ENCODE results near the gene WDR64.

DNA sequence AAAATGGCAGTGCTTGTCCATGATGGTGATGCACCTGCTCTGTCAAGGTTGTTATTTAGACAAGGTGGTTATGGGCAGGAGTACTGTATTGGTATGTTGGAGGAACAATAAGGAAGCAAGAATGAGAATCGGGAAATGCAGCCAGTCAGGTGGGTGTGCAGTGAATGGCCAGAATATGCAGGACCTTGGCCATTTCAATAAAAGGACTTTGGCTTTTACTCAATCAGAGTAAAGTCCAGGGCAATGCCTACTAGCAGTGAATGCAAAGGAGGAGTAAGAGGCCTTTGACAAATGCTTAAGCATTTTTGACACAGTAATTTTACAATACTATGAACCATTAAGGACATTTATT lies 9.5 kb upstream of the WDR64 start:
- no peak for TF ChIP-seq EZH2 (IDR thresholded peaks at IDR 0.05; ENCODE audit: low read depth)
- TF ChIP-seq, protein P1, sequence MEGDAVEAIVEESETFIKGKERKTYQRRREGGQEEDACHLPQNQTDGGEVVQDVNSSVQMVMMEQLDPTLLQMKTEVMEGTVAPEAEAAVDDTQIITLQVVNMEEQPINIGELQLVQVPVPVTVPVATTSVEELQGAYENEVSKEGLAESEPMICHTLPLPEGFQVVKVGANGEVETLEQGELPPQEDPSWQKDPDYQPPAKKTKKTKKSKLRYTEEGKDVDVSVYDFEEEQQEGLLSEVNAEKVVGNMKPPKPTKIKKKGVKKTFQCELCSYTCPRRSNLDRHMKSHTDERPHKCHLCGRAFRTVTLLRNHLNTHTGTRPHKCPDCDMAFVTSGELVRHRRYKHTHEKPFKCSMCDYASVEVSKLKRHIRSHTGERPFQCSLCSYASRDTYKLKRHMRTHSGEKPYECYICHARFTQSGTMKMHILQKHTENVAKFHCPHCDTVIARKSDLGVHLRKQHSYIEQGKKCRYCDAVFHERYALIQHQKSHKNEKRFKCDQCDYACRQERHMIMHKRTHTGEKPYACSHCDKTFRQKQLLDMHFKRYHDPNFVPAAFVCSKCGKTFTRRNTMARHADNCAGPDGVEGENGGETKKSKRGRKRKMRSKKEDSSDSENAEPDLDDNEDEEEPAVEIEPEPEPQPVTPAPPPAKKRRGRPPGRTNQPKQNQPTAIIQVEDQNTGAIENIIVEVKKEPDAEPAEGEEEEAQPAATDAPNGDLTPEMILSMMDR (conservative IDR thresholded peaks at IDR 0.05) = no peak
